Measurements from ENCODE around the gene CEP112.

- no peak for TF ChIP-seq CTCF (conservative IDR thresholded peaks at IDR 0.05; ENCODE audit: low read depth in 2 of 2)
- no peak for TF ChIP-seq POLR2AphosphoS5 (IDR thresholded peaks at IDR 0.05; ENCODE audit: low read depth)
- TF ChIP-seq EZH2 (IDR thresholded peaks at IDR 0.05; ENCODE audit: low read depth, unreplicated experiment) = no peak
- no peak for TF ChIP-seq REST (IDR thresholded peaks at IDR 0.05; ENCODE audit: unreplicated experiment)
- TF ChIP-seq EZH2phosphoT487 (IDR thresholded peaks at IDR 0.05; ENCODE audit: unreplicated experiment) = no peak
- TF ChIP-seq JUNB (IDR thresholded peaks at IDR 0.05; ENCODE audit: unreplicated experiment) = no peak
- no peak for TF ChIP-seq CREB1 (CRISPR knock-in tag; IDR thresholded peaks at IDR 0.05; ENCODE audit: low read depth)
- TF ChIP-seq NANOG (IDR thresholded peaks at IDR 0.05; ENCODE audit: borderline replicate concordance) = no peak
Observed at GRCh38 chr17:65626451-65626850, 565.5 kb downstream of the CEP112 start.
